ENCODE measurements around the gene MYO1A.

The MYO1A gene

DNA sequence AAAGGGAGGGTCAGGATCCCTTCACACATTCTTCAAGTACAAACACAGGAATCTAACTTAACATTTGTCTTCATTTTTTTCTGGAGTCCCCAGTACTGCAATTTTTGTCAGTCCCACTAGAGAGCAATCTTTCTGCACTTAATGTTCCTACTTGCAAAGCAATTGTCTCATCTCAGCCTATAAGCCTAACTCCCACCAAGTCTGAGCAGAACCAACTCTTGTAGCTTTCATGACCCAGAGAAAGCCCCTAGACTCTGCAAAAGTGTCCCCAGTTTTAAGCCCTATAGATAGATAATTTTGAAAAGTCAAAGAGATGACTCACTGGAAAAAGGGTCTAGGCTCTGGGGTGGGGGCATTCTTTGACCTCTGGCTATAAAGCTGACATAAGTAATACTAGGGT lies 41.8 kb downstream of the MYO1A start:
- peak; percentile 89 for TF ChIP-seq CTCF (conservative IDR thresholded peaks at IDR 0.05)
- H3K27ac ChIP-seq: no peak overlapping the region

DNA sequence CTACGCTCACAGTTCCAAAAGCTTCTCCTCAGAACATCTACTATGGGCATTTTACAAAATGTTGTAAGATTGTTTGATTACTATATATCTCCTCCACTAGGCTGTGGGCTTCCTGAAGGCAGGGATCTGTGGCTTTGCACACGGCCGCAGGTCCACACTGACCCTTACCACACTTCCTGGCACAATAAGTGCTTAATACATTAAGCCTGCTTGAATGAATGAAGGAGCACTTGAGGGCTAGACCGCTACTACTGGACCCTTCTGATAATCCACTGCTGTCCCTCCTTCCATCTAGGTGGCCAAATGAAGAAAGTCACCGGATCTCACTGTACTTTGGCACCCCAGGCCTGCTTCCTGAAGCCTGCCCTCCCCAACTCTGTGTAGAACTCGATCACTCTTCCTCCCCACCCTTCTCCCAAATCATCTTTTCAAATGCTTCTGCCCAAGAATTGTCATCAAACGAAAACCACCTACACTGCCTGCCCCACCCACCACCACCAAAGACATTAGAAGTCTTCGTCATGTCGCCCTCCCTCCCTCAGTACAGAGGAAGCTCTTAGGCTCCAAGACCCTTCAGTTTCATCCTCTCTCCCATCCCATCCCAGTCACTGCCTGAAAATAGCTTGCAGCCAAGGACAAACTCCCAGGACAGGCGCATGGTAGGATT lies 43.0 kb downstream of the MYO1A start:
- no peak; the same call in none of the 2 replicates for TF ChIP-seq CTCF (conservative IDR thresholded peaks at IDR 0.05)
- H3K27ac ChIP-seq: peak overlapping the region; percentile 87

- H3K27ac ChIP-seq: peak within 1 kb of the TSS; percentile 87
- TF ChIP-seq CTCF (conservative IDR thresholded peaks at IDR 0.05): peak; percentile 98
Observed at GRCh38 chr12:57005980-57006808, 43.7 kb downstream of the MYO1A start, which contains the start of gene ZBTB39. Gene ZBTB39, minus strand, starts transcription at chr12:57006546. Its CDS starts 1,629 bp downstream, at chr12:57004917.

DNA sequence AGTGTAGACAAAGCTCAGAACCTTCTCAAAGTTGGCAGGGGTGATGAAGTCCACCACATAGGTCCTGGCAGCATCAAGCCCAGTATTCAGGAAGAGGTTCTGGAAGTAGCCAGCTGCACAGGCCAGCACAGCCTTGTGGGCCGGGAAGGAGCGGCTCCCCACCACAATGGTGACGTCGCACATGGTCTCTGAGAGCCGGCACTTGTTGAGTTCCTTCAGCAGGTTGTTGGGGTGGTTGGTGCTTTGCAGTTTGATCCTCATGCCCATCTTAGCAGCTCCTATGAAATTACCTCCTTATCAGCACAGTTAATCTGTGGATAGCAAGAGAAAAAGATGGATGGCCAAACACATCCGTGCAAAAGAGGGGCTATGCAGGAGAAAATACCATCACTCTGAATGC lies 45.3 kb downstream of the MYO1A start:
- H3K27ac ChIP-seq: no peak overlapping the region
- TF ChIP-seq CTCF (conservative IDR thresholded peaks at IDR 0.05): no peak

GRCh38 chr12:57003395-57003794 lies 46.5 kb downstream of the MYO1A start:
- no peak for TF ChIP-seq CTCF (conservative IDR thresholded peaks at IDR 0.05)

GRCh38 chr12:57001448-57001906 lies 48.5 kb downstream of the MYO1A start:
- peak overlapping the region; percentile 66 for H3K27ac ChIP-seq
- peak; percentile 94 for TF ChIP-seq CTCF (conservative IDR thresholded peaks at IDR 0.05)

More at GRCh38 chr12:57003395-57003794, 46.5 kb downstream of the MYO1A start:
- H3K27ac ChIP-seq: no peak overlapping the region

- H3K27ac ChIP-seq: no peak overlapping the region; the same call in 1 of the 2 replicates
- no peak for TF ChIP-seq CTCF (conservative IDR thresholded peaks at IDR 0.05)
Observed at GRCh38 chr12:57000393-57000792, 49.5 kb downstream of the MYO1A start.

Data from VCaP (cell line).